ENCODE data around the gene KANK4.

DNA sequence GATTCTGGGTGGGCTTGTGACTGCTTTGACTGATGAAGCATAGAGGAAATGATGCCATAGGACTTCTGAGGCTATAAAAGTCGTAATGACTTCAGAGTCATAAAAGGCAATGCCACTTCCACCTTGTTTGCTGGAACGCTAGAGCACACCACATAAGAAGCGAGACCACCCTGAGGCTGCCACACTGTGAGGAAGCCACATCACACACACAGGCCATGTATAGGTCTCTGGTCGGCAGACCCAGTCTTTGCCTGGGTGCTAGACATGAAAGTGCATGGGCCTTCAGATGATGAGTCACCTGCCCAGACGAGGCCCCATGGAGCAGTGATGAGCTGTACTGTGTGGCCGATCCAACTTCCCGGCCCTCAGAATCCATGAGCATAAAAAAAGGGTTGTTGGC is 14.2 kb upstream of the KANK4 start:
- TF ChIP-seq, protein P1, sequence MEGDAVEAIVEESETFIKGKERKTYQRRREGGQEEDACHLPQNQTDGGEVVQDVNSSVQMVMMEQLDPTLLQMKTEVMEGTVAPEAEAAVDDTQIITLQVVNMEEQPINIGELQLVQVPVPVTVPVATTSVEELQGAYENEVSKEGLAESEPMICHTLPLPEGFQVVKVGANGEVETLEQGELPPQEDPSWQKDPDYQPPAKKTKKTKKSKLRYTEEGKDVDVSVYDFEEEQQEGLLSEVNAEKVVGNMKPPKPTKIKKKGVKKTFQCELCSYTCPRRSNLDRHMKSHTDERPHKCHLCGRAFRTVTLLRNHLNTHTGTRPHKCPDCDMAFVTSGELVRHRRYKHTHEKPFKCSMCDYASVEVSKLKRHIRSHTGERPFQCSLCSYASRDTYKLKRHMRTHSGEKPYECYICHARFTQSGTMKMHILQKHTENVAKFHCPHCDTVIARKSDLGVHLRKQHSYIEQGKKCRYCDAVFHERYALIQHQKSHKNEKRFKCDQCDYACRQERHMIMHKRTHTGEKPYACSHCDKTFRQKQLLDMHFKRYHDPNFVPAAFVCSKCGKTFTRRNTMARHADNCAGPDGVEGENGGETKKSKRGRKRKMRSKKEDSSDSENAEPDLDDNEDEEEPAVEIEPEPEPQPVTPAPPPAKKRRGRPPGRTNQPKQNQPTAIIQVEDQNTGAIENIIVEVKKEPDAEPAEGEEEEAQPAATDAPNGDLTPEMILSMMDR (conservative IDR thresholded peaks at IDR 0.05; ENCODE audit: low read length), result no peak
- TF ChIP-seq EZH2phosphoT487 (IDR thresholded peaks at IDR 0.05; ENCODE audit: borderline replicate concordance), result no peak

All from Loucy (cell line).